Peyer's patch (tissue), 4 donors: ENCODE data around the gene GALK2.

Experiments
- POLR2A ChIP-seq, 2 donors: fragments of 450-650 bp; IDR thresholded peaks; one replicate each; pipeline ENCODE4 v1.5.1; 2017; ENCODE audit warnings: antibody characterized with exemption in 2 of 2, mild to moderate bottlenecking in 2 of 2, moderate library complexity in 2 of 2
- TF ChIP-seq, protein P1 (sequence below), 6 experiments: fragments of 450-650 bp in 4 of 6; fragments of 200-600 bp in 2 of 6; sonication (generic) in 1 of 6; IDR thresholded peaks; one replicate each; pipeline ENCODE4 v1.5.1; 2017 to 2019; ENCODE audit warnings: antibody characterized with exemption in 6 of 6, mild to moderate bottlenecking in 3 of 6, moderate library complexity in 1 of 6

- TF ChIP-seq, protein P1, sequence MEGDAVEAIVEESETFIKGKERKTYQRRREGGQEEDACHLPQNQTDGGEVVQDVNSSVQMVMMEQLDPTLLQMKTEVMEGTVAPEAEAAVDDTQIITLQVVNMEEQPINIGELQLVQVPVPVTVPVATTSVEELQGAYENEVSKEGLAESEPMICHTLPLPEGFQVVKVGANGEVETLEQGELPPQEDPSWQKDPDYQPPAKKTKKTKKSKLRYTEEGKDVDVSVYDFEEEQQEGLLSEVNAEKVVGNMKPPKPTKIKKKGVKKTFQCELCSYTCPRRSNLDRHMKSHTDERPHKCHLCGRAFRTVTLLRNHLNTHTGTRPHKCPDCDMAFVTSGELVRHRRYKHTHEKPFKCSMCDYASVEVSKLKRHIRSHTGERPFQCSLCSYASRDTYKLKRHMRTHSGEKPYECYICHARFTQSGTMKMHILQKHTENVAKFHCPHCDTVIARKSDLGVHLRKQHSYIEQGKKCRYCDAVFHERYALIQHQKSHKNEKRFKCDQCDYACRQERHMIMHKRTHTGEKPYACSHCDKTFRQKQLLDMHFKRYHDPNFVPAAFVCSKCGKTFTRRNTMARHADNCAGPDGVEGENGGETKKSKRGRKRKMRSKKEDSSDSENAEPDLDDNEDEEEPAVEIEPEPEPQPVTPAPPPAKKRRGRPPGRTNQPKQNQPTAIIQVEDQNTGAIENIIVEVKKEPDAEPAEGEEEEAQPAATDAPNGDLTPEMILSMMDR (IDR thresholded peaks at IDR 0.05), result no peak
- TF ChIP-seq POLR2A (IDR thresholded peaks at IDR 0.05), result no peak
Observed at GRCh38 chr15:49313650-49314049, 143.6 kb downstream of the GALK2 start.
